Natural killer cell treated with Interleukin-12 subunit alpha and Interleukin-12 subunit beta and Interleukin-15 and Interleukin-18, amount 100 ng/mL, for 72 hours (primary cell): Measurements from ENCODE around the gene NET1. TPM values are rescaled to one million over a fixed set of nuclear protein-coding genes. Genes with fewer than 3 reads are reported as not detected.

Source experiments
- ATAC-seq, 2 donors: fragments of 150-1000 bp; cut with Tn5 transposase in 1 of 2; sonication (Bioruptor Pico), chemical (Tn5 transposase) in 1 of 2; 2 replicates each; pipeline ENCODE4 v1.10.0; 2021
- DNase-seq: peaks from one replicate; pipeline ENCODE4 v3.0.0; 2022; ENCODE audit warnings: low spot score
- H3K27ac Mint-ChIP-seq, 2 donors: 1 replicate in 1 of 2; 2 replicates in 1 of 2; pipeline ENCODE4 v1.8.0; 2022; ENCODE audit warnings: mixed read lengths in 2 of 2, mild to moderate bottlenecking in 1 of 2, moderate library complexity in 1 of 2
- H3K27me3 Mint-ChIP-seq, 2 donors: 1 replicate in 1 of 2; 2 replicates in 1 of 2; pipeline ENCODE4 v1.8.0; 2022; ENCODE audit warnings: mixed read lengths in 2 of 2
- H3K36me3 Mint-ChIP-seq: one replicate; pipeline ENCODE4 v1.8.0; 2022; ENCODE audit warnings: mixed read lengths
- H3K4me1 Mint-ChIP-seq, 2 donors: 1 replicate in 1 of 2; 2 replicates in 1 of 2; pipeline ENCODE4 v1.8.0; 2022; ENCODE audit warnings: low read depth in 2 of 2, mixed read lengths in 2 of 2, mild to moderate bottlenecking in 1 of 2
- H3K4me3 Mint-ChIP-seq: one replicate; pipeline ENCODE4 v1.8.0; 2022; ENCODE audit warnings: mixed read lengths
- H3K9me3 Mint-ChIP-seq: 2 replicates; pipeline ENCODE4 v1.8.0; 2022; ENCODE audit warnings: mixed read lengths
- total RNA-seq, 2 donors: library from RNA; stranded (reverse); gene quantifications; one replicate each; pipeline ENCODE4 v1.2.3, GENCODE V29; 2022

NET1 gene
- total RNA-seq, 2 donors from 2014 or later = 20.1 to 36.0 TPM

DNA sequence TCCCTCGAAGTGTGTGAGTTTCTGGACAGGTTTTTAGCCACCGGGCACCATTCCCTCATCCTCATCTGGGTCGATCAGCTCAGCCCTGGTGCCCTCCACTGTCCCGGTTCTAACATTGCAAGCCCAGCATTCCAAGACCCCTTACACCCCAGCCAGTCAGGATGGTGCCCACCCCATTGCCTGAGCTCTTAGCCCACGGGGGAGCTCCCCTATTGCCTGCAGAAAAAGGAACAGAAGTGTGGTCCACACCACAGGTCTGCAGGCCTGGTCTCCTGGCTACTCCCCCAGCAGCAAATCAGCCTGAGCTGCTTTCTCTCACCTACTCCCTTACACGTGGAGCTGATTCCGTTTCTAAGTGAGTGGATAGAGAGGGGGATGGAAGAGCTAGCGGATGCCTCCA, 82.3 kb downstream of the NET1 start:
- H3K27me3 Mint-ChIP-seq = no peaks in the 10 kb centered on the region
- no peak overlapping the region for H3K27ac Mint-ChIP-seq
- ATAC-seq = no peak
- H3K36me3 Mint-ChIP-seq = no peaks in the 10 kb centered on the region
- no peaks in the 10 kb centered on the region for H3K9me3 Mint-ChIP-seq
- H3K4me1 Mint-ChIP-seq = no peaks in the 10 kb centered on the region
- no peak overlapping the region for H3K4me3 Mint-ChIP-seq
- DNase-seq = no peak

- H3K27ac Mint-ChIP-seq = no peak overlapping the region
Observed at GRCh38 chr10:5496261-5497250, 84.2 kb downstream of the NET1 start.

DNA sequence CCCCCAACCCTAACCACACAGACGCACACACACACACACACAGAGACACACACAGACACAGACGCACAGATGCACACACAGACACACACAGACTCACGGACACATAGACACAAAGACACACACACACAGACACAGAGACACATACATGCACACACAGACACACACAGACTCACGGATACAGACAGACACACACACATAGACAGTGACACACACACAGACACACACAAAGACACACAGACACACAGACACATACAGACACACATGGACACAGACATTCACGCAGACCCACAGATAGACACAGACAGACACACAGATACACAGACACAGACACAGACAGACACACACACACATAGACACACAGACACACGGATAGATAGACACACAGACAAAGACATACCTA, 84.9 kb downstream of the NET1 start:
- Mint-ChIP-seq H3K36me3 (no peaks in the 10 kb centered on the region), H3K9me3 (no peaks in the 10 kb centered on the region), H3K27ac (no peak overlapping the region), H3K4me1 (no peaks in the 10 kb centered on the region), H3K4me3 (no peak overlapping the region), H3K27me3 (no peaks in the 10 kb centered on the region)
- no peak for ATAC-seq
- no peak for DNase-seq

More at GRCh38 chr10:5496261-5497250, 84.2 kb downstream of the NET1 start:
- no peaks in the 10 kb centered on the region for H3K4me1 Mint-ChIP-seq
- no peak for DNase-seq
- no peaks in the 10 kb centered on the region for H3K27me3 Mint-ChIP-seq
- no peak for ATAC-seq
- no peaks in the 10 kb centered on the region for H3K36me3 Mint-ChIP-seq
- H3K9me3 Mint-ChIP-seq = no peaks in the 10 kb centered on the region
- no peak overlapping the region for H3K4me3 Mint-ChIP-seq

DNA sequence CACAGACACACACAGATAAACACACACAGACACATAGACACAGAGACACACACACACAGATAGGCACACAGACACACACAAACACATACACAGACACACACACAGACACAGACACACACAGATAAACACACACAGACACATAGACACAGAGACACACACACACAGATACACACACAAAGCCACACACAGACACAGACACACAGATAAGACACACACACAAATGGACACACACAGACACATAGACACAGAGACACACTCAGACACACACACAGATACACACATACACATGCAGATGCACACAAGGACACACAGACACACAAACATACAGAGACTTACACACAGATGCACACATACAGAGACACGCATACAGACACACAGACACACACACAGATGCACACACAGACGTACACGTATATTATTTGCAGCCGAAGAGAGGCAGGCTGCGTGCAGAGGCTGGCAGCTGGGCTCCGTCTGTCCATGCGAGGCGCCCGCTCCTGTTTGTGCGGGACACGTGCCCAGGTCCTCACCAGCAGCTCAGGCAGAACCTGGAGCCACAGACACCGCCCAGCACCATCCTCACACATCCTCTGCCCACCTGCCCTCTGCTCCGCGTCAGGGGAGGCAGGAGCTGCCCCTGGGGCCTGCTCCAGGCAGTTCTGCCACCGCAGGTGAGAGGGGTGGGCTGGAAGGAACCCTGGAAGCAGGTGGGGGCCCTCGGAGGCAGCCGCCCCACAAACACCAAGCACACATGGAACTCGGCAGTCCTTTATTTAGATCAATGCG, 85.8 kb downstream of the NET1 start:
- Mint-ChIP-seq H3K4me3 (no peak overlapping the region), H3K27me3 (peaks cover under 1 to 2% of the 10 kb centered on the region in 2 donors), H3K9me3 (no peaks in the 10 kb centered on the region), H3K36me3 (no peaks in the 10 kb centered on the region), H3K4me1 (no peaks in the 10 kb centered on the region), H3K27ac (no peak overlapping the region)
- ATAC-seq = no peak
- DNase-seq = no peak

- peaks cover 4 to 5% of the 10 kb centered on the region in 2 donors for H3K27me3 Mint-ChIP-seq
- no peak overlapping the region for H3K27ac Mint-ChIP-seq
- ATAC-seq (no peak), DNase-seq (no peak)
- no peaks in the 10 kb centered on the region for H3K9me3 Mint-ChIP-seq
- H3K4me1 Mint-ChIP-seq = no peaks in the 10 kb centered on the region
- no peaks in the 10 kb centered on the region for H3K36me3 Mint-ChIP-seq
- no peak overlapping the region for H3K4me3 Mint-ChIP-seq
Observed at GRCh38 chr10:5498791-5499492, 86.6 kb downstream of the NET1 start.

- Mint-ChIP-seq H3K9me3 (no peaks in the 10 kb centered on the region), H3K27ac (no peak within 1 kb of the TSS), H3K4me1 (no peaks in the 10 kb centered on the region), H3K4me3 (no peak within 1 kb of the TSS), H3K36me3 (no peaks in the 10 kb centered on the region), H3K27me3 (peaks cover 4 to 5% of the 10 kb centered on the region in 2 donors)
- DNase-seq (no peak), ATAC-seq (no peak)
Observed at GRCh38 chr10:5499493-5500140, 87.3 kb downstream of the NET1 start, which contains the start of gene CALML5. CALML5 (minus strand) TSS chr10:5499570; CDS start chr10:5499438, 132 bp downstream.

GRCh38 chr10:5500162-5500670, 87.9 kb downstream of the NET1 start:
- H3K4me1 Mint-ChIP-seq = no peaks in the 10 kb centered on the region

DNA sequence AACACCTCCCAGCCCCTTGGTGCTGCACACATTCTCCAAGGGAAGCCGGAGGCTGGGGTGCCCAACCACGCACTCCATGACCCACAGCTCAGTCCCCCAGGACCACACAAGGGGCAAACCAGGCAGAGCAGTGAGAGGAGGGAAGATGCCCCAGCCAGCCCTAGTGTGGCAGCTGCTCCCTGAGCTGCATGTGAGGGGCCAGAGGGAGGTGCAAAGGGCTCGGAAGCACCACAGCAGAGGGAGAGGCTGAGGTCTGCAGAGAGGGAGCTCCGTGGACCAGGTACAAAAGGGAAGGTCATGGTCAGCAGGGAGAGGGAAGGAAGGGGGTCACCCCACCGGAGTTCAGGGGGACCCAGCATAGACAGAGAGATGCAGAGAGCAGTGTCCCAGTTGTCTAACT, 88.6 kb downstream of the NET1 start:
- Mint-ChIP-seq H3K4me1 (no peaks in the 10 kb centered on the region), H3K36me3 (no peaks in the 10 kb centered on the region), H3K27me3 (peaks cover 6 to 14% of the 10 kb centered on the region in 2 donors), H3K9me3 (no peaks in the 10 kb centered on the region), H3K27ac (no peak overlapping the region), H3K4me3 (no peak overlapping the region)
- no peak for ATAC-seq
- DNase-seq = no peak

More at GRCh38 chr10:5500162-5500670, 87.9 kb downstream of the NET1 start:
- ATAC-seq (no peak), DNase-seq (no peak)
- no peak overlapping the region for H3K4me3 Mint-ChIP-seq
- no peak overlapping the region for H3K27ac Mint-ChIP-seq
- no peaks in the 10 kb centered on the region for H3K36me3 Mint-ChIP-seq
- peaks cover 4 to 7% of the 10 kb centered on the region in 2 donors for H3K27me3 Mint-ChIP-seq
- no peaks in the 10 kb centered on the region for H3K9me3 Mint-ChIP-seq

- no peaks in the 10 kb centered on the region for H3K9me3 Mint-ChIP-seq
Observed at GRCh38 chr10:5502061-5502521, 89.7 kb downstream of the NET1 start.

GRCh38 chr10:5502571-5503476, 90.5 kb downstream of the NET1 start:
- H3K9me3 Mint-ChIP-seq = no peaks in the 10 kb centered on the region
- H3K4me1 Mint-ChIP-seq = no peaks in the 10 kb centered on the region
- no peak overlapping the region for H3K27ac Mint-ChIP-seq
- H3K27me3 Mint-ChIP-seq = peaks cover 6 to 16% of the 10 kb centered on the region in 2 donors
- DNase-seq (peak; percentile 18), ATAC-seq (no peak)
- H3K4me3 Mint-ChIP-seq = no peak overlapping the region
- H3K36me3 Mint-ChIP-seq = no peaks in the 10 kb centered on the region

More at GRCh38 chr10:5502061-5502521, 89.7 kb downstream of the NET1 start:
- ATAC-seq (no peak), DNase-seq (no peak)
- peaks cover 6 to 16% of the 10 kb centered on the region in 2 donors for H3K27me3 Mint-ChIP-seq
- no peak overlapping the region for H3K27ac Mint-ChIP-seq
- no peak overlapping the region for H3K4me3 Mint-ChIP-seq
- no peaks in the 10 kb centered on the region for H3K4me1 Mint-ChIP-seq
- H3K36me3 Mint-ChIP-seq = no peaks in the 10 kb centered on the region

DNA sequence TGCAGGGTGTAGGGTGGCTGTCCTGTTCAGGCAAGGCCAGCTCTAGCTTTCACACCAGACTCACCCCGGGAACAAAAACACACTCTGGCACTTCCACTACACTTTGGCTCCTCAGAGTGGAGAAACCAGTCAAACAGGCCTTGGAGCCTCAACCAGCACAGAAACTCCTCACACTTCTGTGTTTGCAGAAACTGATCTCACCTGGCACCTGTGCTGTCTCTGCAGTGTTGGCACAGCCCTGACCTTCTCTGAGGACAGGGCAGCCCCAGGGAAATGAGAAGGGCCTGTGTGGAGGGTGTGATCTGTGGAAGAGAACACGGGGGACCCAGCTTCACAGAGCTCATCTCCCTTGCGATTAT, 91.1 kb downstream of the NET1 start:
- H3K9me3 Mint-ChIP-seq = no peaks in the 10 kb centered on the region
- H3K4me1 Mint-ChIP-seq = no peaks in the 10 kb centered on the region
- no peak overlapping the region for H3K27ac Mint-ChIP-seq
- no peak overlapping the region for H3K4me3 Mint-ChIP-seq
- no peak for ATAC-seq
- H3K27me3 Mint-ChIP-seq = peaks cover 6 to 16% of the 10 kb centered on the region in 2 donors
- no peaks in the 10 kb centered on the region for H3K36me3 Mint-ChIP-seq
- no peak for DNase-seq
